HepG2 (cell line): ENCODE data around the gene TLDC2. TPM values are rescaled to one million over a fixed set of nuclear protein-coding genes. Genes with fewer than 3 reads are reported as not detected.
A peak's percentile ranks its signal among the peaks of the same experiment; 100 is the strongest.

ENCODE experiments used
- CHD2 ChIP-seq: IDR thresholded peaks from 2 replicates; pipeline ENCODE4 v1.6.1; 2011; ENCODE audit warnings: low read depth, low read length, improper control_type of control experiment
- GPN1 ChIP-seq: sonication (generic); formaldehyde crosslinking; IDR thresholded peaks from 2 replicates; pipeline ENCODE4 v1.5.1; 2020; ENCODE audit warnings: missing genetic modification reagents, borderline replicate concordance
- KDM4B ChIP-seq: sonication (generic); formaldehyde crosslinking; IDR thresholded peaks from 2 replicates; pipeline ENCODE4 v1.4.0; 2020; ENCODE audit warnings: missing genetic modification reagents
- NFE2 ChIP-seq: sonication (generic); formaldehyde crosslinking; IDR thresholded peaks from 2 replicates; pipeline ENCODE4 v1.4.0; 2020; ENCODE audit warnings: missing genetic modification reagents
- NFKBIZ ChIP-seq: IDR thresholded peaks from 2 replicates; pipeline ENCODE4 v1.6.1; 2018; ENCODE audit warnings: missing genetic modification reagents, missing compliant biosample characterization
- POLR2G ChIP-seq: fragments of 200-400 bp; formaldehyde crosslinking; IDR thresholded peaks from 2 replicates; pipeline ENCODE4 v1.6.1; 2018; ENCODE audit warnings: mild to moderate bottlenecking, low read depth, low read length, moderate library complexity
- RBM22 ChIP-seq: fragments of 200-400 bp; formaldehyde crosslinking; optimal IDR thresholded peaks from 2 replicates; pipeline ENCODE3; 2017; ENCODE audit warnings: mild to moderate bottlenecking, low read length, moderate library complexity
- SALL1 ChIP-seq: sonication (generic); formaldehyde crosslinking; IDR thresholded peaks from 2 replicates; pipeline ENCODE4 v1.8.0; 2022; ENCODE audit warnings: mild to moderate bottlenecking, missing genetic modification reagents
- YEATS4 ChIP-seq: sonication (generic); formaldehyde crosslinking; IDR thresholded peaks from 2 replicates; pipeline ENCODE4 v1.4.0; 2020; ENCODE audit warnings: missing genetic modification reagents, borderline replicate concordance
- ZFYVE20 ChIP-seq: sonication (generic); formaldehyde crosslinking; IDR thresholded peaks from 2 replicates; pipeline ENCODE4 v1.8.0; 2023; ENCODE audit warnings: low read depth, mild to moderate bottlenecking, moderate library complexity, missing genetic modification reagents, borderline replicate concordance
- ZNF430 ChIP-seq: sonication (generic); formaldehyde crosslinking; IDR thresholded peaks from 2 replicates; pipeline ENCODE4 v1.9.0; 2021; ENCODE audit warnings: mild to moderate bottlenecking, missing genetic modification reagents
- ZNF501 ChIP-seq: sonication (generic); formaldehyde crosslinking; IDR thresholded peaks from 2 replicates; pipeline ENCODE4 v1.5.1; 2020; ENCODE audit warnings: mild to moderate bottlenecking, moderate library complexity, missing genetic modification reagents
- ZNF546 ChIP-seq: sonication (generic); formaldehyde crosslinking; conservative IDR thresholded peaks from 2 replicates; pipeline ENCODE4 v1.8.1; 2023; ENCODE audit warnings: mild to moderate bottlenecking, missing genetic modification reagents
- ZNF670 ChIP-seq: sonication (generic); formaldehyde crosslinking; IDR thresholded peaks from 2 replicates; pipeline ENCODE4 v1.8.0; 2022; ENCODE audit warnings: mild to moderate bottlenecking, missing genetic modification reagents, borderline replicate concordance
- ZNF75D ChIP-seq: sonication (generic); formaldehyde crosslinking; IDR thresholded peaks from 2 replicates; pipeline ENCODE4 v1.8.1; 2023; ENCODE audit warnings: missing genetic modification reagents, mild to moderate bottlenecking, borderline replicate concordance
- ZNF768 ChIP-seq: sonication (generic); formaldehyde crosslinking; IDR thresholded peaks from 2 replicates; pipeline ENCODE4 v1.4.0; 2020; ENCODE audit warnings: missing genetic modification reagents
- ZNF776 ChIP-seq: sonication (generic); formaldehyde crosslinking; IDR thresholded peaks from 2 replicates; pipeline ENCODE4 v1.4.0; 2020; ENCODE audit warnings: mild to moderate bottlenecking, missing genetic modification reagents
- ZNF883 ChIP-seq: sonication (generic); formaldehyde crosslinking; IDR thresholded peaks from 2 replicates; pipeline ENCODE4 v1.5.1; 2020; ENCODE audit warnings: mild to moderate bottlenecking, missing genetic modification reagents; ENCODE audit errors: not compliant biosample characterization
- polyA plus RNA-seq, 8 experiments: library from polyadenylated mRNA; depleted of rRNA in 3 of 8; stranded (reverse) in 7 of 8; unstranded in 1 of 8; fragments of >200 nt; fragmentation: Illumina TruSeq in 4 of 8; extraction: Trizol in 4 of 8; gene quantifications; 2 replicates each; pipeline versions ENCODE4 v1.2.1 to v1.2.3, GENCODE V29; 2011 to 2016; ENCODE audit warnings: low read depth in 4 of 8, missing spikeins in 1 of 8, mixed read lengths in 1 of 8; ENCODE audit not compliant: insufficient read depth in 1 of 8
- total RNA-seq, 5 experiments: library from RNA; depleted of rRNA; stranded (reverse); fragments of >200 nt; fragmentation: Illumina TruSeq; extraction: Trizol; gene quantifications; 2 replicates each; pipeline ENCODE4 v1.2.3, GENCODE V29; 2016; ENCODE audit warnings: low read depth in 1 of 5
- TF ChIP-seq, protein P1 (sequence below): IDR thresholded peaks from 2 replicates; pipeline ENCODE4 v1.6.1; 2016; ENCODE audit warnings: missing genetic modification reagents, missing compliant biosample characterization
- TF ChIP-seq, protein P2 (sequence below): sonication (generic); formaldehyde crosslinking; IDR thresholded peaks from 2 replicates; pipeline ENCODE4 v1.5.0; 2020; ENCODE audit warnings: mild to moderate bottlenecking, missing genetic modification reagents
- TF ChIP-seq, protein P3 (sequence below): IDR thresholded peaks from 2 replicates; pipeline ENCODE4 v1.6.1; 2016; ENCODE audit warnings: missing compliant biosample characterization, missing genetic modification reagents, borderline replicate concordance
- TF ChIP-seq, protein P4 (sequence below): sonication (generic); formaldehyde crosslinking; IDR thresholded peaks from 2 replicates; pipeline ENCODE4 v1.4.0; 2020; ENCODE audit warnings: mild to moderate bottlenecking, missing genetic modification reagents

The TLDC2 gene
- total and polyA plus RNA-seq, 2 of the 13 experiments (the other 11 are each of a cell fraction or from before 2014, with no cell fraction given), result 1.5 to 1.6 TPM

DNA sequence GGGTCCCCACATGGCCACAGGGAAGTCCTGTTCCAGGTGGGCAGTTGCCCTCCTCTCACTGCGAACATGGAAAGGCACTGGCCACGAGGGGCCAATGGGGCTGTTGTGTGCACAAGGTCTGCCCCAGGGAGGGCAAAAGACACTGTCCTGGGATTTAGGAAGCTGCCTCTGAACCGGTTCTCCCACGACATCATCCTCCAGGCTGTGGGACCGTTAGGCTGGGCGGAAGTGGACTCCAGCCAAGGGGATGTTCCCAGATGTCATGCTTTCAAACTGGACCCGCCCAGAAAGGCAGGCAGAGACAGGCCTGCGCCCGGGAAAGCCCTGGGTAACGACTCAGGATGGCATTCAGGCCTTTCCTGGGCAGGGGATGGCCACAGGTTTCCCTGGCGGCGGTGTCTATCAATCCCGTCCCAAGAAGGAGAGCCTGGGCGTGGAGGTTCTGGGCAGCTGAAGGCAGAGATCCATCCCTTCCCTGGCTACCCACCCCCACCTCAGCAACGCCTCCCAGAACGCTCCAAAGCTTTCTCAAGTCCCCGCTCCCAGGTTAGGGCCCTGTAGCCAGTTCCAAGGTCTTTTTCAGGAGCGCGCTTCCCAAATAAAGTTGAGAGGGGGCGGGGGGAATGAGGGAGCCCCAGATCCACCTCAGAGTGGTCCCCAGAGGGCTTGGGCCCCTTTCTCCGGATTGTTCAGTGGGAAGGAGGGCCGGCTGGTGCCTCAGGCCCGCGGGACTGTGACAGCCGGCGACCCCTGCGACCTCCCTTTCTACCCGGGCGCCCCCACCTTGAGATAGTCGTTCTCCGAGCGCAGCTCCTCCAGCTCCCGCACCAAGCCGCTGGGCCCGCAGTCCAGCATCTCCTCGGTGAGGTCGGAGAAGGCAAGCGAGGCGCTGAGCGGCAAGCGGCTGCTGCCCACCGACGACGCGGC, 13.8 kb upstream of the TLDC2 start (continued):
- TF ChIP-seq ZNF670 (CRISPR knock-in tag) (no peak), ZNF430 (CRISPR knock-in tag) (peak; percentile 43; the same call in 1 of the 2 replicates), KDM4B (no peak), ZNF776 (peak; percentile 20; the same call in 1 of the 2 replicates), CHD2 (no peak; the same call in 1 of the 2 replicates), ZNF501 (CRISPR knock-in tag) (no peak), YEATS4 (CRISPR knock-in tag) (peak; percentile 46; the same call in 1 of the 2 replicates), POLR2G (peak; percentile 90), ZNF75D (CRISPR knock-in tag) (0 out of 2 replicates have a peak, but pooled peaks have one; percentile 33), ZNF768 (CRISPR knock-in tag) (peak; percentile 11; the same call in 1 of the 2 replicates), SALL1 (CRISPR knock-in tag) (peak; percentile 58; the same call in 1 of the 2 replicates), ZNF883 (CRISPR knock-in tag) (peak; percentile 70), GPN1 (CRISPR knock-in tag) (no peak), ZNF546 (no peak), ZFYVE20 (CRISPR knock-in tag) (no peak), NFKBIZ (CRISPR knock-in tag) (no peak), RBM22 (peak; percentile 8), NFE2 (CRISPR knock-in tag) (no peak)
- TF ChIP-seq, protein P1, sequence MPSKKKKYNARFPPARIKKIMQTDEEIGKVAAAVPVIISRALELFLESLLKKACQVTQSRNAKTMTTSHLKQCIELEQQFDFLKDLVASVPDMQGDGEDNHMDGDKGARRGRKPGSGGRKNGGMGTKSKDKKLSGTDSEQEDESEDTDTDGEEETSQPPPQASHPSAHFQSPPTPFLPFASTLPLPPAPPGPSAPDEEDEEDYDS (CRISPR knock-in tag), result peak; percentile 81
- TF ChIP-seq, protein P2, sequence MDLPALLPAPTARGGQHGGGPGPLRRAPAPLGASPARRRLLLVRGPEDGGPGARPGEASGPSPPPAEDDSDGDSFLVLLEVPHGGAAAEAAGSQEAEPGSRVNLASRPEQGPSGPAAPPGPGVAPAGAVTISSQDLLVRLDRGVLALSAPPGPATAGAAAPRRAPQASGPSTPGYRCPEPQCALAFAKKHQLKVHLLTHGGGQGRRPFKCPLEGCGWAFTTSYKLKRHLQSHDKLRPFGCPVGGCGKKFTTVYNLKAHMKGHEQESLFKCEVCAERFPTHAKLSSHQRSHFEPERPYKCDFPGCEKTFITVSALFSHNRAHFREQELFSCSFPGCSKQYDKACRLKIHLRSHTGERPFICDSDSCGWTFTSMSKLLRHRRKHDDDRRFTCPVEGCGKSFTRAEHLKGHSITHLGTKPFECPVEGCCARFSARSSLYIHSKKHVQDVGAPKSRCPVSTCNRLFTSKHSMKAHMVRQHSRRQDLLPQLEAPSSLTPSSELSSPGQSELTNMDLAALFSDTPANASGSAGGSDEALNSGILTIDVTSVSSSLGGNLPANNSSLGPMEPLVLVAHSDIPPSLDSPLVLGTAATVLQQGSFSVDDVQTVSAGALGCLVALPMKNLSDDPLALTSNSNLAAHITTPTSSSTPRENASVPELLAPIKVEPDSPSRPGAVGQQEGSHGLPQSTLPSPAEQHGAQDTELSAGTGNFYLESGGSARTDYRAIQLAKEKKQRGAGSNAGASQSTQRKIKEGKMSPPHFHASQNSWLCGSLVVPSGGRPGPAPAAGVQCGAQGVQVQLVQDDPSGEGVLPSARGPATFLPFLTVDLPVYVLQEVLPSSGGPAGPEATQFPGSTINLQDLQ (CRISPR knock-in tag), result peak; percentile 73; the same call in 1 of the 2 replicates
- TF ChIP-seq, protein P3, sequence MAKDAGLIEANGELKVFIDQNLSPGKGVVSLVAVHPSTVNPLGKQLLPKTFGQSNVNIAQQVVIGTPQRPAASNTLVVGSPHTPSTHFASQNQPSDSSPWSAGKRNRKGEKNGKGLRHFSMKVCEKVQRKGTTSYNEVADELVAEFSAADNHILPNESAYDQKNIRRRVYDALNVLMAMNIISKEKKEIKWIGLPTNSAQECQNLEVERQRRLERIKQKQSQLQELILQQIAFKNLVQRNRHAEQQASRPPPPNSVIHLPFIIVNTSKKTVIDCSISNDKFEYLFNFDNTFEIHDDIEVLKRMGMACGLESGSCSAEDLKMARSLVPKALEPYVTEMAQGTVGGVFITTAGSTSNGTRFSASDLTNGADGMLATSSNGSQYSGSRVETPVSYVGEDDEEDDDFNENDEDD (CRISPR knock-in tag), result peak; percentile 69; the same call in 1 of the 2 replicates
- TF ChIP-seq, protein P4, sequence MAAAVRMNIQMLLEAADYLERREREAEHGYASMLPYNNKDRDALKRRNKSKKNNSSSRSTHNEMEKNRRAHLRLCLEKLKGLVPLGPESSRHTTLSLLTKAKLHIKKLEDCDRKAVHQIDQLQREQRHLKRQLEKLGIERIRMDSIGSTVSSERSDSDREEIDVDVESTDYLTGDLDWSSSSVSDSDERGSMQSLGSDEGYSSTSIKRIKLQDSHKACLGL (CRISPR knock-in tag), result peak; percentile 36; the same call in 1 of the 2 replicates
